HG03060 (cell line): Measurements from ENCODE around the gene ENC1.

ENCODE experiments used
- ATAC-seq: cut with Tn5 transposase; IDR thresholded peaks from one replicate; pipeline ENCODE4 v1.9.1; 2021; ENCODE audit warnings: low read depth, moderate number of reproducible peaks; ENCODE audit not compliant: unreplicated experiment

Gene ENC1

DNA sequence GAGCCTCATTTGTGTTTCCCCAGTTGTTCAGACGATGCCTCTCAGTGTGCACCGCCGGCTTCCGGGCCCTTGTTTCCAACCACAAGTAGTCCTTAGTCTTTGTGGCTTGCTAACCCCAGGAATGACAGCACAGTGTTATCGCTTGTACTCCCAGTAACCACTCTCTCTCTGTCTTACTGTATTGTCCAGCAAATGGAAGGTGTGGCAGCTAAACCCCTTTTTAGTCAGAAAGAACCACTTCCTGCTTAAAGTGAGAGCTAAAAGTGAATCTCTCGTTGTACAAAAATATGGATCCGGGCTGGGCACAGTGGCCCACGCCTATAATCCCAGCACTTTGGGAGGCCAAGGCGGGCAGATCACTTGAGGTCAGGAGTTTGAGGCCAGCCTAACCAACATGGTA lies 61.3 kb downstream of the ENC1 start:
- peak; percentile 50 for ATAC-seq

DNA sequence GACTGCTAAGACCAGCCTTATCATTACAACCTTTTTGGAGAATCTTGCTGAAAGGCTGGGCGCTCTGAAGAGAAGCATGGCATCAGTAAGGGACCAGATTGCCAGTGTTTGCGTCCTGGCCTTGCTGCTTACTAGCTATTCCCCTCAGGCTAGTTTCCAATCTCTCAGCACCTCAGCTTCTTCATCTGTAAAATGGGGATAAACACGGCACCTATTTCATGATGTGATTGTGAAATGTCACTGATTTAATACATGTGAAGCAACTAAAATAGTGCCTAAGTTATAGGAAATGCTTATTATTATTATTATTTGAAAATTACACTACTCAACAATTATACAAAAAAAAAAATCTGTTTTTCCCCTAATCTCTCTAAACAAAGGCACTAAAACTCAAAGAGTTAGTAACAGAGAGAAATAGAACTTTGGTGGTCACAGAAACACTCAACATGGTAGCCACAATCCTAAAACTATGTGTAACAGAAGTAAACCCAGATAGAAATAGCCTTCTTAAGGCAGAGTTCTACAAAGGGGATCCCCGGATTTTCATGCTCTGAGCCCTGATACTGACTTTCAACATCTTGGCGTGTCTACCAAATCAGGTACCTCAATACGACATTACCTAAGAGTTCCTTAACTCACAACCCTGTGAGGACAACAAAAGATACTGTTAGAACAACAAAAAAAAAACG lies 62.0 kb downstream of the ENC1 start:
- no peak for ATAC-seq
